Bronchial epithelial cell (primary cell): Measurements from ENCODE around the gene CDH13. TPM values are rescaled to one million over a fixed set of nuclear protein-coding genes. Genes with fewer than 3 reads are reported as not detected.

ENCODE experiments used
- DNase-seq: peaks from one replicate; pipeline ENCODE4 v3.0.0-alpha.2; 2010; ENCODE audit warnings: low read depth
- FAIRE-seq: peaks from 2 replicates; lab custom pipeline; 2011; peaks lifted over from hg19 to GRCh38; lab: Jason Lieb, UNC
- H3K27me3 ChIP-seq: 2 replicates; pipeline ENCODE4 v1.5.1; 2011; ENCODE audit warnings: low read length; ENCODE audit not compliant: control insufficient read depth, insufficient read depth
- H3K36me3 ChIP-seq: 2 replicates; pipeline ENCODE4 v1.5.1; 2011; ENCODE audit warnings: low read length; ENCODE audit not compliant: control insufficient read depth, insufficient read depth
- H3K4me3 ChIP-seq: 2 replicates; pipeline ENCODE4 v1.5.1; 2011; ENCODE audit warnings: mild to moderate bottlenecking, low read depth, low read length, control low read depth
- CTCF ChIP-seq: IDR thresholded peaks from 2 replicates; pipeline ENCODE4 v1.5.1; 2011; ENCODE audit warnings: mild to moderate bottlenecking, moderate library complexity, low read length, control low read depth, inconsistent platforms; ENCODE audit not compliant: insufficient read depth, severe bottlenecking
- total RNA-seq: library from RNA; depleted of rRNA; stranded (reverse); fragments of >200 nt; gene quantifications from 2 replicates; pipeline ENCODE4 v1.2.1, GENCODE V29; 2014

Gene CDH13
- total RNA-seq, 1 donor from 2014 or later = 31.3 TPM

GRCh38 chr16:82682767-82683166, 56.0 kb downstream of the CDH13 start:
- no peak for TF ChIP-seq CTCF
- Histone ChIP-seq H3K27me3 (no peaks in the 10 kb centered on the region), H3K4me3 (no peak overlapping the region), H3K36me3 (no peaks in the 10 kb centered on the region)
- FAIRE-seq (peak; percentile 28), DNase-seq (no peak)

- no peaks in the 10 kb centered on the region for H3K36me3 ChIP-seq
- FAIRE-seq (no peak), DNase-seq (no peak)
- no peak for TF ChIP-seq CTCF
- no peak overlapping the region for H3K4me3 ChIP-seq
- no peaks in the 10 kb centered on the region for H3K27me3 ChIP-seq
These were observed 57.5 kb downstream of the CDH13 start for GRCh38 chr16:82684256-82684655.

GRCh38 chr16:82685526-82685925, 58.8 kb downstream of the CDH13 start:
- FAIRE-seq (no peak), DNase-seq (no peak)
- no peaks in the 10 kb centered on the region for H3K36me3 ChIP-seq
- H3K4me3 ChIP-seq = no peak overlapping the region
- TF ChIP-seq CTCF = no peak
- H3K27me3 ChIP-seq = no peaks in the 10 kb centered on the region

- Histone ChIP-seq H3K4me3 (no peak overlapping the region), H3K27me3 (no peaks in the 10 kb centered on the region), H3K36me3 (no peaks in the 10 kb centered on the region)
- DNase-seq (peak; percentile 65), FAIRE-seq (no peak)
- no peak for TF ChIP-seq CTCF
These were observed 67.6 kb downstream of the CDH13 start for GRCh38 chr16:82694239-82694874.

GRCh38 chr16:82695806-82696205, 69.0 kb downstream of the CDH13 start:
- no peak for TF ChIP-seq CTCF
- Histone ChIP-seq H3K27me3 (no peaks in the 10 kb centered on the region), H3K36me3 (no peaks in the 10 kb centered on the region), H3K4me3 (no peak overlapping the region)
- no peak for DNase-seq
- no peak for FAIRE-seq

GRCh38 chr16:82699260-82699659, 72.5 kb downstream of the CDH13 start:
- no peaks in the 10 kb centered on the region for H3K36me3 ChIP-seq
- DNase-seq = peak; percentile 9
- no peak for FAIRE-seq
- no peak for TF ChIP-seq CTCF
- H3K4me3 ChIP-seq = no peak overlapping the region
- H3K27me3 ChIP-seq = no peaks in the 10 kb centered on the region
